ENCODE results near the gene SRC. TPM values are rescaled to one million over a fixed set of nuclear protein-coding genes. Genes with fewer than 3 reads are reported as not detected.
"Not testable (repeated sequence)": the region's sequence is repeated elsewhere in the genome, so short reads cannot be mapped to it uniquely, and the experiment has no call there.

Gene SRC
- total RNA-seq, 1 donor from 2014 or later = 6.7 TPM

GRCh38 chr20:37357481-37358365 is 11.8 kb downstream of the SRC start:
- ATAC-seq (ENCODE audit: poor library complexity) (peak; percentile 42), DNase-seq (no peak)
- intact Hi-C loops (cut with DNase I) = no loop called here

GRCh38 chr20:37358366-37359150 is 12.6 kb downstream of the SRC start:
- DNase-seq (peak; percentile 58), ATAC-seq (ENCODE audit: poor library complexity) (peak; percentile 6)
- intact Hi-C loops (cut with DNase I) = no loop called here

- DNase-seq (no peak), ATAC-seq (ENCODE audit: poor library complexity) (no peak)
- intact Hi-C loops (cut with DNase I) = no loop called here
Measured at GRCh38 chr20:37359331-37359730, 13.4 kb downstream of the SRC start.

GRCh38 chr20:37359836-37360235 is 13.9 kb downstream of the SRC start:
- DNase-seq (no peak), ATAC-seq (ENCODE audit: poor library complexity) (no peak)

GRCh38 chr20:37360391-37361115 is 14.6 kb downstream of the SRC start:
- ATAC-seq (ENCODE audit: poor library complexity) (no peak), DNase-seq (no peak)
- intact Hi-C loops (cut with DNase I) = no loop called here

More at GRCh38 chr20:37359836-37360235, 13.9 kb downstream of the SRC start:
- intact Hi-C loops (cut with DNase I) = no loop called here

- intact Hi-C loops (cut with DNase I) = no loop called here
- no peak for DNase-seq
- ATAC-seq (ENCODE audit: poor library complexity) = no peak
Measured at GRCh38 chr20:37361336-37361735, 15.4 kb downstream of the SRC start.

GRCh38 chr20:37362231-37362792 is 16.4 kb downstream of the SRC start:
- intact Hi-C loops (cut with DNase I) = no loop called here
- ATAC-seq (ENCODE audit: poor library complexity) = no peak
- no peak for DNase-seq

- ATAC-seq (ENCODE audit: poor library complexity) = no peak
- intact Hi-C loops (cut with DNase I) = no loop called here
- DNase-seq = no peak
Measured at GRCh38 chr20:37362821-37363220, 16.9 kb downstream of the SRC start.

- intact Hi-C loops (cut with DNase I) = no loop called here
- DNase-seq = no peak
Measured at GRCh38 chr20:37363221-37364012, 17.5 kb downstream of the SRC start.

GRCh38 chr20:37364013-37364926 is 18.3 kb downstream of the SRC start:
- ATAC-seq (ENCODE audit: poor library complexity) (no peak), DNase-seq (no peak)
- intact Hi-C loops (cut with DNase I) = no loop called here

More at GRCh38 chr20:37363221-37364012, 17.5 kb downstream of the SRC start:
- ATAC-seq (ENCODE audit: poor library complexity) = no peak

- ATAC-seq (ENCODE audit: poor library complexity) (no peak), DNase-seq (no peak)
- intact Hi-C loops (cut with DNase I) = no loop called here
Measured at GRCh38 chr20:37364927-37365272, 19.0 kb downstream of the SRC start.

GRCh38 chr20:37365760-37366638 is 20.1 kb downstream of the SRC start:
- intact Hi-C loops (cut with DNase I) = no loop called here
- ATAC-seq (ENCODE audit: poor library complexity) (no peak), DNase-seq (no peak)

- no peak for ATAC-seq (ENCODE audit: poor library complexity)
- no peak for DNase-seq
- intact Hi-C loops (cut with DNase I) = no loop called here
Measured at GRCh38 chr20:37366743-37367142, 20.8 kb downstream of the SRC start.

- no peak for ATAC-seq (ENCODE audit: poor library complexity)
- intact Hi-C loops (cut with DNase I) = no loop called here
- DNase-seq = no peak
Measured at GRCh38 chr20:37369846-37370245, 23.9 kb downstream of the SRC start.

GRCh38 chr20:37371845-37372244 is 25.9 kb downstream of the SRC start:
- ATAC-seq (ENCODE audit: poor library complexity); intact Hi-C loops (cut with DNase I); DNase-seq: not testable (repeated sequence)

GRCh38 chr20:37372441-37372840 is 26.5 kb downstream of the SRC start:
- no peak for ATAC-seq (ENCODE audit: poor library complexity)
- intact Hi-C loops (cut with DNase I) = no loop called here
- no peak for DNase-seq
